T-cell (primary cell): ENCODE data around the gene MMP8. TPM values are rescaled to one million over a fixed set of nuclear protein-coding genes. Genes with fewer than 3 reads are reported as not detected.

ENCODE experiments used
- ATAC-seq, 4 experiments: fragments of 200-7000 bp in 3 of 4; fragments of 150-1000 bp in 1 of 4; cut with Tn5 transposase; replicated peaks in 1 of 4; 1 replicate in 3 of 4; 2 replicates in 1 of 4; pipeline ENCODE4 v1.10.0; 2021; ENCODE audit warnings: moderate library complexity in 3 of 4, mild to moderate bottlenecking in 2 of 4, moderate number of reproducible peaks in 1 of 4
- CTCF ChIA-PET, 2 donors: fragments of 300-600 bp; sonication (Branson Sonifier 250); formaldehyde crosslinking; loops; one replicate each; lab custom pipeline; 2022; ENCODE audit warnings: antibody characterized with exemption in 2 of 2; lab: Charles Lee
- POLR2A ChIA-PET, 2 donors: fragments of 300-600 bp; sonication (Branson Sonifier 250); formaldehyde crosslinking; loops; one replicate each; lab custom pipeline; 2022; ENCODE audit warnings: antibody characterized with exemption in 2 of 2; lab: Charles Lee
- DNase-seq, 35 experiments: peaks; one replicate each; pipeline versions ENCODE4 v3.0.0 to v3.0.0-alpha.2; 2013 to 2023
- H3K27ac ChIP-seq: one replicate; pipeline ENCODE4 v1.5.1; 2013; ENCODE audit warnings: low read length
- H3K27me3 ChIP-seq, 2 experiments: replicated peaks in 1 of 2; 1 replicate in 1 of 2; 2 replicates in 1 of 2; pipeline versions ENCODE4 v1.6.1 to v1.7.0; 2013; ENCODE audit warnings: low read length in 1 of 2, mixed read lengths in 1 of 2; ENCODE audit not compliant: control insufficient read depth in 2 of 2, insufficient read depth in 2 of 2; ENCODE audit errors: extremely low read depth in 1 of 2
- H3K36me3 ChIP-seq, 2 donors: 1 replicate in 1 of 2; 2 replicates in 1 of 2; pipeline versions ENCODE4 v1.6.1 to v1.7.0; 2013; ENCODE audit warnings: low read length in 1 of 2; ENCODE audit not compliant: control insufficient read depth in 2 of 2, insufficient read depth in 1 of 2; ENCODE audit errors: extremely low read depth in 1 of 2
- H3K4me1 ChIP-seq, 2 experiments: 1 replicate in 1 of 2; 2 replicates in 1 of 2; pipeline versions ENCODE4 v1.6.1 to v1.7.0; 2013; ENCODE audit warnings: low read length in 2 of 2, mixed read lengths in 1 of 2; ENCODE audit not compliant: insufficient read depth in 2 of 2, control insufficient read depth in 1 of 2; ENCODE audit errors: extremely low read depth in 1 of 2
- H3K4me3 ChIP-seq, 2 donors: 1 replicate in 1 of 2; 2 replicates in 1 of 2; pipeline versions ENCODE4 v1.5.1 to v1.7.0; 2013; ENCODE audit warnings: mild to moderate bottlenecking in 2 of 2, low read length in 1 of 2, moderate library complexity in 1 of 2; ENCODE audit not compliant: control insufficient read depth in 1 of 2; ENCODE audit errors: extremely low read depth in 1 of 2
- H3K9me3 ChIP-seq: 2 replicates; pipeline ENCODE4 v1.7.0; 2013
- H3K27ac Mint-ChIP-seq, 2 donors: one replicate each; pipeline ENCODE4 v1.8.0; 2020 to 2021; ENCODE audit warnings: mild to moderate bottlenecking in 2 of 2, mixed read lengths in 2 of 2
- H3K27me3 Mint-ChIP-seq, 2 donors: one replicate each; pipeline ENCODE4 v1.8.0; 2021 to 2022; ENCODE audit warnings: mixed read lengths in 2 of 2
- H3K36me3 Mint-ChIP-seq: one replicate; pipeline ENCODE4 v1.8.0; 2021; ENCODE audit warnings: mixed read lengths
- H3K4me1 Mint-ChIP-seq, 3 donors: one replicate each; pipeline ENCODE4 v1.8.0; 2020 to 2022; ENCODE audit warnings: mixed read lengths in 3 of 3, mild to moderate bottlenecking in 1 of 3
- H3K4me3 Mint-ChIP-seq, 3 donors: one replicate each; pipeline ENCODE4 v1.8.0; 2020 to 2022; ENCODE audit warnings: mild to moderate bottlenecking in 3 of 3, mixed read lengths in 3 of 3, moderate library complexity in 3 of 3
- H3K9me3 Mint-ChIP-seq, 3 donors: one replicate each; pipeline ENCODE4 v1.8.0; 2020 to 2022; ENCODE audit warnings: mixed read lengths in 3 of 3
- WGBS: methylation state at CpG from one replicate; pipeline ENCODE4 v1.1.5; 2013; ENCODE audit warnings: missing lambda C conversion rate; ENCODE audit not compliant: insufficient coverage; 5-methylcytosine and 5-hydroxymethylcytosine counted together
- total RNA-seq, 35 experiments: library from RNA in 6 of 35; stranded (reverse) in 6 of 35; fragments of 120-200 nt in 1 of 35; gene quantifications; one replicate each; pipeline versions ENCODE4 v1.2.1 to v1.2.4 and lab custom pipeline; 2013 to 2026

Gene MMP8
- total RNA-seq, 5 donors from 2014 or later (not counting 1 experiment from before 2014, with no cell fraction given), result not detected

GRCh38 chr11:102709201-102709945 is 15.4 kb downstream of the MMP8 start:
- H3K27ac ChIP-seq, result no peak overlapping the region
- DNase-seq, result no peak

GRCh38 chr11:102708654-102709053 is 16.1 kb downstream of the MMP8 start:
- DNase-seq (no peak), ATAC-seq (no peak)
- Mint-ChIP-seq H3K9me3 (no peaks in the 10 kb centered on the region), H3K4me1 (peaks cover 0 to 2% (median 2%) of the 10 kb centered on the region in 3 donors), H3K4me3 (no peak overlapping the region), H3K36me3 (no peaks in the 10 kb centered on the region), H3K27me3 (peaks cover 5 to 18% of the 10 kb centered on the region in 2 donors), H3K27ac (no peak overlapping the region)
- no peaks in the 10 kb centered on the region for H3K9me3 ChIP-seq
- WGBS, result no CpG with 5 or more reads among the region's 4 CpGs
- no peak overlapping the region for H3K27ac ChIP-seq
- H3K27me3 ChIP-seq, result peaks cover 0 to 2% of the 10 kb centered on the region in 2 experiments
- POLR2A ChIA-PET, result interaction anchor here in 1 of 2 donors (0.5 kb wide), 1 partner anchor 653 kb away, joined by 5 read pairs; no protein-coding TSS in a partner anchor
- H3K4me3 ChIP-seq, result no peak overlapping the region
- H3K4me1 ChIP-seq, result no peaks in the 10 kb centered on the region
- H3K36me3 ChIP-seq, result no peaks in the 10 kb centered on the region
- CTCF ChIA-PET, result no interaction called here

More at GRCh38 chr11:102709201-102709945, 15.4 kb downstream of the MMP8 start:
- H3K4me1 Mint-ChIP-seq, result no peaks in the 10 kb centered on the region
- POLR2A ChIA-PET, result no interaction called here
- no peak overlapping the region for H3K27ac Mint-ChIP-seq
- CTCF ChIA-PET, result no interaction called here
- H3K9me3 Mint-ChIP-seq, result no peaks in the 10 kb centered on the region
- no peaks in the 10 kb centered on the region for H3K9me3 ChIP-seq
- H3K4me3 Mint-ChIP-seq, result no peak overlapping the region
- no peak for ATAC-seq
- H3K36me3 Mint-ChIP-seq, result no peaks in the 10 kb centered on the region
- WGBS, result no CpG with 5 or more reads among the region's 2 CpGs
- H3K4me3 ChIP-seq, result no peak overlapping the region
- no peaks in the 10 kb centered on the region for H3K36me3 ChIP-seq
- no peaks in the 10 kb centered on the region for H3K4me1 ChIP-seq
- peaks cover 5 to 21% of the 10 kb centered on the region in 2 donors for H3K27me3 Mint-ChIP-seq
- H3K27me3 ChIP-seq, result peaks cover 0 to 2% of the 10 kb centered on the region in 2 experiments

- H3K4me1 Mint-ChIP-seq, result peaks cover 0 to 2% (median 2%) of the 10 kb centered on the region in 3 donors
- no peaks in the 10 kb centered on the region for H3K9me3 Mint-ChIP-seq
- Histone ChIP-seq H3K36me3 (no peaks in the 10 kb centered on the region), H3K27ac (no peak within 1 kb of the TSS), H3K4me3 (no peak within 1 kb of the TSS), H3K4me1 (no peaks in the 10 kb centered on the region), H3K9me3 (no peaks in the 10 kb centered on the region), H3K27me3 (no peaks in the 10 kb centered on the region)
- peaks cover 4 to 5% of the 10 kb centered on the region in 2 donors for H3K27me3 Mint-ChIP-seq
- no peak within 1 kb of the TSS for H3K27ac Mint-ChIP-seq
- no peak for ATAC-seq
- no peak for DNase-seq
- no CpG with 5 or more reads among the region's 5 CpGs for WGBS
- H3K36me3 Mint-ChIP-seq, result no peaks in the 10 kb centered on the region
- ChIA-PET CTCF (no interaction called here), POLR2A (no interaction called here)
- H3K4me3 Mint-ChIP-seq, result no peak within 1 kb of the TSS
These were observed 19.1 kb downstream of the MMP8 start, which contains the start of gene MMP27 for GRCh38 chr11:102705626-102706025. Gene MMP27, minus strand, starts transcription at chr11:102705769. Its CDS starts 55 bp downstream, at chr11:102705714.

- no peak for ATAC-seq
- CTCF ChIA-PET, result no interaction called here
- no peaks in the 10 kb centered on the region for H3K9me3 Mint-ChIP-seq
- no peaks in the 10 kb centered on the region for H3K36me3 Mint-ChIP-seq
- no peak overlapping the region for H3K4me3 Mint-ChIP-seq
- Histone ChIP-seq H3K4me1 (no peaks in the 10 kb centered on the region), H3K27ac (no peak overlapping the region), H3K27me3 (no peaks in the 10 kb centered on the region), H3K4me3 (no peak overlapping the region), H3K9me3 (no peaks in the 10 kb centered on the region), H3K36me3 (no peaks in the 10 kb centered on the region)
- peaks cover 1 to 5% of the 10 kb centered on the region in 2 donors for H3K27me3 Mint-ChIP-seq
- no peak for DNase-seq
- POLR2A ChIA-PET, result no interaction called here
- no CpG with 5 or more reads among the region's 3 CpGs for WGBS
- H3K4me1 Mint-ChIP-seq, result peaks cover 0 to 2% (median 2%) of the 10 kb centered on the region in 3 donors
- H3K27ac Mint-ChIP-seq, result no peak overlapping the region
These were observed 19.9 kb downstream of the MMP8 start for GRCh38 chr11:102704841-102705240.

GRCh38 chr11:102703826-102704493 is 20.8 kb downstream of the MMP8 start:
- WGBS, result 77% methylated on average over 2 of the region's 3 CpGs
- H3K9me3 Mint-ChIP-seq, result no peaks in the 10 kb centered on the region
- H3K36me3 Mint-ChIP-seq, result no peaks in the 10 kb centered on the region
- no peaks in the 10 kb centered on the region for H3K9me3 ChIP-seq
- H3K27me3 ChIP-seq, result peaks cover 0 to 3% of the 10 kb centered on the region in 2 experiments
- H3K36me3 ChIP-seq, result no peaks in the 10 kb centered on the region
- ATAC-seq, result no peak
- H3K4me3 Mint-ChIP-seq, result no peak overlapping the region
- H3K27ac Mint-ChIP-seq, result no peak overlapping the region
- H3K4me1 Mint-ChIP-seq, result peaks cover 0 to 2% (median 2%) of the 10 kb centered on the region in 3 donors
- H3K4me3 ChIP-seq, result no peak overlapping the region
- H3K27me3 Mint-ChIP-seq, result peaks cover 0 to 5% of the 10 kb centered on the region in 2 donors
- ChIA-PET CTCF (no interaction called here), POLR2A (no interaction called here)
- H3K4me1 ChIP-seq, result no peaks in the 10 kb centered on the region
- DNase-seq, result no peak
- H3K27ac ChIP-seq, result no peak overlapping the region

GRCh38 chr11:102695201-102695600 is 29.6 kb downstream of the MMP8 start:
- no CpG with 5 or more reads among the region's 3 CpGs for WGBS
- CTCF ChIA-PET, result no interaction called here

More at GRCh38 chr11:102695201-102695600, 29.6 kb downstream of the MMP8 start:
- ATAC-seq, result no peak
- DNase-seq, result no peak
- H3K27me3 Mint-ChIP-seq, result peaks cover 7 to 12% of the 10 kb centered on the region in 2 donors
- POLR2A ChIA-PET, result no interaction called here
- no peak overlapping the region for H3K27ac Mint-ChIP-seq
- Histone ChIP-seq H3K27me3 (peaks cover 2 to 9% of the 10 kb centered on the region in 2 experiments), H3K4me1 (no peaks in the 10 kb centered on the region), H3K9me3 (no peaks in the 10 kb centered on the region), H3K4me3 (no peak overlapping the region), H3K36me3 (no peaks in the 10 kb centered on the region), H3K27ac (no peak overlapping the region)
- no peaks in the 10 kb centered on the region for H3K9me3 Mint-ChIP-seq
- H3K4me3 Mint-ChIP-seq, result no peak overlapping the region
- H3K36me3 Mint-ChIP-seq, result no peaks in the 10 kb centered on the region
- H3K4me1 Mint-ChIP-seq, result no peaks in the 10 kb centered on the region
